BE2C (cell line): Measurements from ENCODE around the gene USP28.

ENCODE experiments used
- DNase-seq: peaks from one replicate; pipeline ENCODE4 v3.0.0-alpha.2; 2020
- H3K27me3 ChIP-seq: fragments of 250-450 bp; sonication (Bioruptor Pico); 2 replicates; pipeline ENCODE4 v1.5.1; 2020; ENCODE audit warnings: mild to moderate bottlenecking
- H3K36me3 ChIP-seq: fragments of 250-450 bp; sonication (Bioruptor Pico); 2 replicates; pipeline ENCODE4 v1.5.1; 2020; ENCODE audit warnings: mild to moderate bottlenecking
- H3K4me1 ChIP-seq: fragments of 250-450 bp; sonication (Bioruptor Pico); 2 replicates; pipeline ENCODE4 v1.5.1; 2020
- H3K4me3 ChIP-seq: 2 replicates; pipeline ENCODE4 v1.5.1; 2011; ENCODE audit warnings: low read depth, low read length
- H3K9me3 ChIP-seq: fragments of 250-450 bp; sonication (Bioruptor Pico); 2 replicates; pipeline ENCODE4 v1.5.1; 2020
- TF ChIP-seq, protein P1 (sequence below): IDR thresholded peaks from 2 replicates; pipeline ENCODE4 v1.5.1; 2012; ENCODE audit warnings: mild to moderate bottlenecking, low read depth, low read length

USP28 gene

GRCh38 chr11:113781682-113782081 is 93.7 kb downstream of the USP28 start:
- no peak for DNase-seq
- Histone ChIP-seq H3K9me3 (no peaks in the 10 kb centered on the region), H3K36me3 (no peaks in the 10 kb centered on the region), H3K4me1 (peaks cover 5% of the 10 kb centered on the region), H3K27me3 (no peaks in the 10 kb centered on the region), H3K4me3 (no peak overlapping the region)
- TF ChIP-seq, protein P1, sequence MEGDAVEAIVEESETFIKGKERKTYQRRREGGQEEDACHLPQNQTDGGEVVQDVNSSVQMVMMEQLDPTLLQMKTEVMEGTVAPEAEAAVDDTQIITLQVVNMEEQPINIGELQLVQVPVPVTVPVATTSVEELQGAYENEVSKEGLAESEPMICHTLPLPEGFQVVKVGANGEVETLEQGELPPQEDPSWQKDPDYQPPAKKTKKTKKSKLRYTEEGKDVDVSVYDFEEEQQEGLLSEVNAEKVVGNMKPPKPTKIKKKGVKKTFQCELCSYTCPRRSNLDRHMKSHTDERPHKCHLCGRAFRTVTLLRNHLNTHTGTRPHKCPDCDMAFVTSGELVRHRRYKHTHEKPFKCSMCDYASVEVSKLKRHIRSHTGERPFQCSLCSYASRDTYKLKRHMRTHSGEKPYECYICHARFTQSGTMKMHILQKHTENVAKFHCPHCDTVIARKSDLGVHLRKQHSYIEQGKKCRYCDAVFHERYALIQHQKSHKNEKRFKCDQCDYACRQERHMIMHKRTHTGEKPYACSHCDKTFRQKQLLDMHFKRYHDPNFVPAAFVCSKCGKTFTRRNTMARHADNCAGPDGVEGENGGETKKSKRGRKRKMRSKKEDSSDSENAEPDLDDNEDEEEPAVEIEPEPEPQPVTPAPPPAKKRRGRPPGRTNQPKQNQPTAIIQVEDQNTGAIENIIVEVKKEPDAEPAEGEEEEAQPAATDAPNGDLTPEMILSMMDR: no peak

- TF ChIP-seq, protein P1: no peak
- no peak for DNase-seq
- no peaks in the 10 kb centered on the region for H3K27me3 ChIP-seq
- no peaks in the 10 kb centered on the region for H3K36me3 ChIP-seq
- peaks cover 5% of the 10 kb centered on the region for H3K4me1 ChIP-seq
- H3K4me3 ChIP-seq: no peak within 1 kb of the TSS
- no peaks in the 10 kb centered on the region for H3K9me3 ChIP-seq
These were observed 95.9 kb downstream of the USP28 start, which contains the start of gene CLDN25 for GRCh38 chr11:113779496-113779895. Gene CLDN25 (plus strand): TSS chr11:113779796. CDS start chr11:113779796, 0 bp downstream.

DNA sequence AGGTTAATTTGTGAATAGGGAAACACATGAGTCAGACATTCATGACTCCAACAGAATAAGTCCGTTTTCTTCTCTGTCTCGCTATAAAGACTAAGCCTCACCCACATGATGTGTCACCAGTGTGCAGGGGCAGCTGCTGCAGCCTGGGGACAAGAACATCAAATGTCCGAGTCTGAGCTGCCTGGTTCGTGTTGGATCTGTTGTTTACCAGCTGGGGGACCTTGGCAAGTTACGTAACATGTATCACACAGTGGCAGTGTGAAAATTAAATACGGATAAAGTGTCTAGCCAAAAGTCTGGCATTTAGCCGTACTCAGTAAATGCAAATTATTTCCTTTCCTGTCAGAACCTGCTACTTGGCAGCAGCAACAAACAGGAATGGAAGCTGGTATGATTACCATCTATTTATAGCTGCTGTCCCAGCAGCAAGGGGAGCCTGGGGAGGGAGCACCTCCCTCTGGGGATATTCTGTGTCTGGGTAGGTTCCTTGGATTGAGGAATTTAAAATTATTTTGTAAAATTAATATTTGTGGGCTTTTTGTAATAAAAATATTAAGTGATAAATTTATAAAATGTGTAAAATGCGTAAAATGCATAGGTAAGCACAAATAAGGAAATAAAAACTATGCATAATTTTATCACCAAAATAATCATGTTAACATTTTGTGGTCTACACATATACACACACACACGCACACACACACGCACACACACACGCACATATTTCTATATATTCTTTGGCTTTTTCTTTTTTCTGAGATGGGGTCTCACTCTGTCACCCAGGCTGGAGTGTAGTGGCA is 97.1 kb downstream of the USP28 start:
- H3K27me3 ChIP-seq: no peaks in the 10 kb centered on the region
- H3K4me3 ChIP-seq: peak overlapping the region; percentile 31

GRCh38 chr11:113774174-113774503 is 101.2 kb downstream of the USP28 start:
- TF ChIP-seq, protein P1: no peak
- no peak for DNase-seq
- H3K4me3 ChIP-seq: peak overlapping the region; percentile 96

More for the DNA sequence above, 97.1 kb downstream of the USP28 start:
- TF ChIP-seq, protein P1: no peak
- Histone ChIP-seq H3K36me3 (no peaks in the 10 kb centered on the region), H3K4me1 (peaks cover 5% of the 10 kb centered on the region), H3K9me3 (no peaks in the 10 kb centered on the region)
- DNase-seq: peak; percentile 44

GRCh38 chr11:113773416-113774173 is 101.8 kb downstream of the USP28 start, which contains the start of gene ZW10:
Gene ZW10 (minus strand): TSS chr11:113773692. CDS start chr11:113773666, 26 bp downstream.
- Histone ChIP-seq H3K9me3 (no peaks in the 10 kb centered on the region), H3K36me3 (peaks cover 9% of the 10 kb centered on the region), H3K4me1 (peaks cover 5% of the 10 kb centered on the region), H3K4me3 (peak within 1 kb of the TSS; percentile 96), H3K27me3 (no peaks in the 10 kb centered on the region)
- TF ChIP-seq, protein P1: peak; percentile 87
- DNase-seq: peak; percentile 98

More at GRCh38 chr11:113774174-113774503, 101.2 kb downstream of the USP28 start:
- peaks cover 5% of the 10 kb centered on the region for H3K4me1 ChIP-seq
- peaks cover 7% of the 10 kb centered on the region for H3K36me3 ChIP-seq
- H3K27me3 ChIP-seq: no peaks in the 10 kb centered on the region
- no peaks in the 10 kb centered on the region for H3K9me3 ChIP-seq
